HEK293T (cell line): ENCODE results near the gene ERC2.

Source experiments
- CTCF ChIA-PET: fragments of 350-600 bp; formaldehyde crosslinking; extraction: SDS; loops from one replicate; lab custom pipeline; 2021; ENCODE audit warnings: antibody characterized with exemption, inconsistent platforms; lab: Yijun Ruan, JAX
- POLR2A ChIA-PET: fragments of 350-600 bp; formaldehyde crosslinking; extraction: SDS; loops from one replicate; lab custom pipeline; 2020; ENCODE audit warnings: antibody characterized with exemption, inconsistent platforms; lab: Yijun Ruan, JAX
- DNase-seq: peaks from one replicate; pipeline ENCODE4 v3.0.0; 2012; ENCODE audit warnings: mixed read lengths; ENCODE audit errors: extremely low spot score
- ARNT ChIP-seq: fragments of 450-650 bp; IDR thresholded peaks from 2 replicates; pipeline ENCODE4 v1.6.1; 2017; ENCODE audit warnings: mild to moderate bottlenecking
- BHLHE40 ChIP-seq: fragments of 450-650 bp; IDR thresholded peaks from 2 replicates; pipeline ENCODE4 v1.6.1; 2016; ENCODE audit warnings: mild to moderate bottlenecking, moderate library complexity, borderline replicate concordance
- CTBP1 ChIP-seq: fragments of 450-650 bp; IDR thresholded peaks from 2 replicates; pipeline ENCODE4 v1.6.1; 2016; ENCODE audit warnings: borderline replicate concordance
- ELF4 ChIP-seq: fragments of 450-650 bp; IDR thresholded peaks from 2 replicates; pipeline ENCODE4 v1.6.1; 2017; ENCODE audit warnings: antibody characterized with exemption
- FOXA1 ChIP-seq: fragments of 450-650 bp; IDR thresholded peaks from 2 replicates; pipeline ENCODE4 v1.6.1; 2016; ENCODE audit warnings: mild to moderate bottlenecking
- FOXK2 ChIP-seq: fragments of 450-650 bp; IDR thresholded peaks from 2 replicates; pipeline ENCODE4 v1.6.1; 2016; ENCODE audit warnings: mild to moderate bottlenecking
- FOXM1 ChIP-seq: fragments of 450-650 bp; IDR thresholded peaks from 2 replicates; pipeline ENCODE4 v1.6.1; 2017; ENCODE audit warnings: mild to moderate bottlenecking, borderline replicate concordance
- HDGF ChIP-seq: fragments of 450-650 bp; IDR thresholded peaks from 2 replicates; pipeline ENCODE4 v1.6.1; 2017; ENCODE audit warnings: antibody characterized with exemption, borderline replicate concordance
- L3MBTL2 ChIP-seq: fragments of 450-650 bp; conservative IDR thresholded peaks from 2 replicates; pipeline ENCODE4 v1.6.1; 2016; ENCODE audit warnings: mild to moderate bottlenecking
- LEF1 ChIP-seq: fragments of 450-650 bp; IDR thresholded peaks from 2 replicates; pipeline ENCODE4 v1.6.1; 2017; ENCODE audit warnings: mild to moderate bottlenecking, borderline replicate concordance
- NFRKB ChIP-seq: fragments of 450-650 bp; IDR thresholded peaks from 2 replicates; pipeline ENCODE4 v1.6.1; 2016; ENCODE audit warnings: mild to moderate bottlenecking, moderate library complexity
- SP1 ChIP-seq: fragments of 450-650 bp; IDR thresholded peaks from 2 replicates; pipeline ENCODE4 v1.6.1; 2017
- SUZ12 ChIP-seq: fragments of 450-650 bp; IDR thresholded peaks from 2 replicates; pipeline ENCODE4 v1.6.1; 2016; ENCODE audit warnings: mild to moderate bottlenecking
- TARDBP ChIP-seq: fragments of 450-650 bp; IDR thresholded peaks from 2 replicates; pipeline ENCODE4 v1.6.1; 2016
- ZNF384 ChIP-seq: fragments of 450-650 bp; IDR thresholded peaks from 2 replicates; pipeline ENCODE4 v1.6.1; 2016
- TF ChIP-seq, protein P1 (sequence below): fragments of 450-650 bp; IDR thresholded peaks from 2 replicates; pipeline ENCODE4 v1.6.1; 2016

The ERC2 gene

DNA sequence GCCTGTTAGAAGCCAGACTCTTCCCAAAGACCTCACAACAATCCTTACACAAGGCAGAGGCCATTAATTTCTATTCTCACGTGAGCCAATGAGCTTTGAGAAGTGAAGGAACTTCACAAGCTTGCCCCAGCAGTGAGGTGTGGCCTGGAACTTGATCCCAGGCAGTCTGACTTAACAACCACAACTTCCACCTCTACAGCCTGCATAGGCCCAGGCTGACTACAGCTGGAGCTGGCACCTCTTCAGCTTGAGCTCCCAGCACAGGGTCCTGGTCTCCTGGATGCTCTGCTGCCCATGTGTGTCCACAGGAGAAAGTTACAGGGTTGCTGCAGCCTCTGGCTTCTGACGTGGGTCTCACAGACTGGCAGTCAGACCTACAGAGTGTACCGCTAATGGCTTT is 111.0 kb downstream of the ERC2 start:
- TF ChIP-seq L3MBTL2 (no peak), NFRKB (no peak), ZNF384 (no peak), SUZ12 (no peak), HDGF (no peak), FOXM1 (no peak), BHLHE40 (no peak), FOXA1 (no peak), SP1 (no peak), ARNT (no peak)
- TF ChIP-seq, protein P1, sequence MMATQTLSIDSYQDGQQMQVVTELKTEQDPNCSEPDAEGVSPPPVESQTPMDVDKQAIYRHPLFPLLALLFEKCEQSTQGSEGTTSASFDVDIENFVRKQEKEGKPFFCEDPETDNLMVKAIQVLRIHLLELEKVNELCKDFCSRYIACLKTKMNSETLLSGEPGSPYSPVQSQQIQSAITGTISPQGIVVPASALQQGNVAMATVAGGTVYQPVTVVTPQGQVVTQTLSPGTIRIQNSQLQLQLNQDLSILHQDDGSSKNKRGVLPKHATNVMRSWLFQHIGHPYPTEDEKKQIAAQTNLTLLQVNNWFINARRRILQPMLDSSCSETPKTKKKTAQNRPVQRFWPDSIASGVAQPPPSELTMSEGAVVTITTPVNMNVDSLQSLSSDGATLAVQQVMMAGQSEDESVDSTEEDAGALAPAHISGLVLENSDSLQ = no peak
- POLR2A ChIA-PET = no interaction called here
- DNase-seq = peak; percentile 11
- CTCF ChIA-PET = interaction anchor here (2.3 kb wide), 1 partner anchor 10 kb away, joined by 8 read pairs; no protein-coding TSS in a partner anchor

DNA sequence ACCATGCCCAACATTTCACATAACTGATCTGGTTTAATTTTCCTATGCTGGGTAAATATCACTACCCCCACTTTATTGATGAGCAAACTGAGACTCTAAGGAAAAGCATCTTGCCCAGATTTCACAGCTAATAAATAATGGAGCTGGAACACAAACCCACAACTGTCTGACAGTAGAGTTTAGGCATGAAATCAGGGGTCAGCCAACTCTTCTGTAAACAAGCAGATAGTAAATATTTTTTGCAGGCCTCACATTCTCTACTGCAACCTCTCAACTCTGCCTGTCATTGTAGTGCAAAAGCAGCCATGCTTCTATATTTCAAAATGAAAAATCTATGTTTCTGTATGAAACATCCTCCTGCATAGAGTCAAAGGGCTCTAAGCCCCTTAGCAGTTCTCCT is 111.5 kb downstream of the ERC2 start:
- ChIA-PET POLR2A (no interaction called here), CTCF (interaction anchor here (2.3 kb wide), 1 partner anchor 9 kb away, joined by 8 read pairs; no protein-coding TSS in a partner anchor)
- TF ChIP-seq, protein P1 = no peak
- TF ChIP-seq ZNF384 (no peak), SUZ12 (no peak), FOXK2 (no peak), ARNT (no peak), SP1 (no peak), BHLHE40 (no peak), NFRKB (no peak), CTBP1 (no peak), LEF1 (no peak), TARDBP (no peak), ELF4 (no peak), L3MBTL2 (no peak), HDGF (no peak), FOXA1 (no peak)
- DNase-seq = no peak

DNA sequence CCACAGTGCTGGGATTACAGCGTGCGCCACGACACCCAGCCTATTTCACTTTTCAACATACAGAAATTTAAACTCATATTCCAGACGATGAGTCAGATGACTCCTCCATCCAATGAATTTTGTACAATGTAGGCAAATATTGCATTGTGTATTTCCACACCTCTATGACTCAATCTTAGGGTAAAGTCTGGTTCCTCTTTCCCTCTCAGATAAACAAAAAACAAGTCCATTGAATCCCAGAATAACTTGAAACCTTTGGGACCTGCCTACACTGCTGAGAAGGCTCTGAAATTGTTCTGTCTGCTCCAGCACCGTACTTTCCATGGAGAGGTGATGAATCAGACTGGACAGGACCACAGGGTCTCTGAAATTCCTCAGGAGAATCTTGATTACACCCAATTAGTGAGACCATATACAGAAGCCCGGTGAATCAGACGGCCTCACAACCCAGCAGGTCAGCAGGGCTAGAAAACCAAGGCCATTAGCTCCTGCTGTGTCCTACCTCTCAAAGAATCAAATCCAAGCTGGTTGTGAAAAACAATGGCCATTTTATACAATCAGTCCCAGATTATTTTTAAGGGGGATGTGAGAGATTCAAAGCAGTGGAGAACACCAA is 112.6 kb downstream of the ERC2 start:
- ChIA-PET CTCF (interaction anchor here (1.4 to 2.3 kb wide), 2 partner anchors 8 to 15 kb away, joined by 6 to 8 read pairs; no protein-coding TSS in a partner anchor), POLR2A (no interaction called here)
- no peak for DNase-seq
- no peak for TF ChIP-seq ELF4
- TF ChIP-seq HDGF = no peak
- no peak for TF ChIP-seq FOXM1
- no peak for TF ChIP-seq NFRKB
- no peak for TF ChIP-seq SUZ12
- no peak for TF ChIP-seq LEF1
- no peak for TF ChIP-seq SP1
- no peak for TF ChIP-seq BHLHE40
- TF ChIP-seq ARNT = no peak
- TF ChIP-seq ZNF384 = no peak
- no peak for TF ChIP-seq CTBP1
- no peak for TF ChIP-seq L3MBTL2
- TF ChIP-seq FOXK2 = no peak
- no peak for TF ChIP-seq FOXA1
- TF ChIP-seq TARDBP = no peak
- TF ChIP-seq, protein P1 = no peak

DNA sequence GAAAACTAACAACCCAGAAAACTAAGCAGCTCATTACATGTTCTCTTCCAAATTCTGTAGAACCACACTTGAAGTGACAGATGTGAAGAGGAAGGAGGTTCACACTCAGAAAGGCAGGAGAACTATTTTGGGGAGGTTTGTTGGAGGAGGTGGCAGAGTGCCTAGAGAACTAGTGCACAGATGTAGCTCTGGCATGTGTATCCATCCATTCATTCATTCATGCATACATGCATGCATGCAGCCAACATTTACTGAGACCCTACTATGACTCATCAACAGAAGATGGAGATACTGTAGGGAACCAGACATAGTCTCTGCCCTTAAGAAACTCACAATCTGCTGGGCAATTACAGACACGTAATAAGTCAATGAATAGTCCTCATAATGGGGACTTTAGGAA is 116.7 kb downstream of the ERC2 start:
- ChIA-PET POLR2A (no interaction called here), CTCF (no interaction called here)
- TF ChIP-seq HDGF (no peak), SUZ12 (no peak), FOXK2 (no peak), L3MBTL2 (no peak), LEF1 (no peak)
- TF ChIP-seq, protein P1 = no peak
- no peak for DNase-seq

DNA sequence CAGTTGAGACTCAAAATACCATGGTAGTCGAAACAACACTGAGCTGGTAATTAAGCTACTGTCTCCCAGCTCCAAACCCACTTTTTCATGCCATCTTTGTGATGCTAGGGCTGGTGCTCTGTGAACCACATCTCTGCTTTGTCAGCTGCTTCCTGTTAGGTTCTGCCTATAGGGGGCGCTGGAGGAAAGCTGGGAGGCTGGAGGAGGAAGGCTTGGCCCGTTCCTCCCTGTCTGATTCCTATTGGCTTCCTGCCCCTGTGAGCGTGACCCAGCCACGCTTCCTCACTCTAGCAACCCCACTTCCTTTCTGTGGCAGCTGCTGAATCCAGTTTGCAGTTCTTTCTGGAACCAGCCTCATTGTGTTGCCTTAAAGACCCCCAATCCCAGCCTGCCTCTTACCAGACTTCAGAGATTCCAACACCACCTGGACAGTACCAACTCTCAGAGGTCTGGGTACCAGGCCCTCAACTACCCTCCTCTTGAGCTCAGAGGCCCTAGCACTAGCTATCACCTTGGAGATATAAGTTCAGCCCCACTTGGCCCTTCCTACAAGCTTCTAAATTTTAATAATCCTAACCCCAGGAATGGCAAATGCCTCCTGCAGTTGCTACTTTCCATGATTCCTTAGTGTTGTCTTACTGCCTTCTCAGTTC is 120.9 kb downstream of the ERC2 start:
- no peak for TF ChIP-seq ELF4
- TF ChIP-seq TARDBP = no peak
- TF ChIP-seq ZNF384 = no peak
- TF ChIP-seq SP1 = no peak
- TF ChIP-seq NFRKB = no peak
- TF ChIP-seq CTBP1 = no peak
- ChIA-PET CTCF (interaction anchor here (0.5 to 2.0 kb wide), 10 partner anchors 9 to 384 kb away, joined by 3 to 8 read pairs (median 3); no protein-coding TSS in a partner anchor), POLR2A (no interaction called here)
- DNase-seq = peak; percentile 60

DNA sequence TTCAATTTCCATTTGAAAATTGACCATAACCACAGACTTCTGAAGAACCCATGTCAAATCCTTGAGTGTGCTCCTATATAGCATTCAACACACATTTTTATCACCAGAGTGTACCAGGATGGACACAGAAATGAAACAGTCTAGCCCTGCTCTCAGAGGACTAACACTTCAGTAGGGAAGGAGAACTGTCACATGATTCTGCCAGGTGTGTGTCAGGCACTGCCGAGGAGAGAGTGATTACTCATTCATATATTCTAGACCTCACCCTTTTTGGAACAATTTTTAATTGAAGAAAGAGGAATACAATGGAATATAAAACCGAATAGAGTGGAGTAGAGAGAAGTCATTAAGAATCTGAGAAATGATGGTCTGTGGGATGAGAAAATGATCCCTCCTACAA is 125.8 kb downstream of the ERC2 start:
- DNase-seq = no peak
- CTCF ChIA-PET = no interaction called here
- no peak for TF ChIP-seq HDGF
- no peak for TF ChIP-seq ELF4
- TF ChIP-seq FOXA1 = no peak
- no peak for TF ChIP-seq NFRKB
- no peak for TF ChIP-seq LEF1
- no peak for TF ChIP-seq SUZ12
- POLR2A ChIA-PET = no interaction called here
